CD4-positive, alpha-beta memory T cell (primary cell): ENCODE measurements around the gene CELF5. TPM values are rescaled to one million over a fixed set of nuclear protein-coding genes. Genes with fewer than 3 reads are reported as not detected.

ENCODE experiments used
- CTCF ChIA-PET: fragments of 350-600 bp; sonication (Branson Sonifier 250); formaldehyde crosslinking; loops from one replicate; lab custom pipeline; 2021; ENCODE audit warnings: inconsistent platforms; ENCODE audit not compliant: partially characterized antibody; lab: Charles Lee
- POLR2A ChIA-PET: fragments of 350-600 bp; sonication (Branson Sonifier 250); formaldehyde crosslinking; loops from one replicate; lab custom pipeline; 2021; ENCODE audit not compliant: partially characterized antibody; lab: Charles Lee
- DNase-seq, 5 donors: peaks; one replicate each; pipeline versions ENCODE4 v3.0.0 to v3.0.0-alpha.2; 2020 to 2022; ENCODE audit warnings: mixed read lengths in 1 of 5
- H3K27ac ChIP-seq: one replicate; pipeline ENCODE4 v1.7.0; 2013; ENCODE audit warnings: low read depth, low read length
- H3K27me3 ChIP-seq: 2 replicates; pipeline ENCODE4 v1.7.0; 2013; ENCODE audit warnings: mild to moderate bottlenecking, low read length, moderate library complexity; ENCODE audit not compliant: insufficient read depth
- H3K36me3 ChIP-seq: 2 replicates; pipeline ENCODE4 v1.7.0; 2013; ENCODE audit warnings: mild to moderate bottlenecking, low read length, moderate library complexity; ENCODE audit not compliant: insufficient read depth
- H3K4me1 ChIP-seq: 2 replicates; pipeline ENCODE4 v1.7.0; 2013; ENCODE audit warnings: mild to moderate bottlenecking, low read length, moderate library complexity; ENCODE audit not compliant: insufficient read depth
- H3K4me3 ChIP-seq, 2 donors: one replicate each; pipeline ENCODE4 v1.7.0; 2013; ENCODE audit warnings: low read length in 2 of 2, mild to moderate bottlenecking in 1 of 2
- H3K9me3 ChIP-seq, 2 donors: one replicate each; pipeline ENCODE4 v1.7.0; 2013; ENCODE audit warnings: low read length in 2 of 2, control low read depth in 1 of 2; ENCODE audit not compliant: control insufficient read depth in 1 of 2
- H3K27ac Mint-ChIP-seq, 7 donors: one replicate each; pipeline ENCODE4 v1.8.0; 2020 to 2021; ENCODE audit warnings: mixed read lengths in 7 of 7, mild to moderate bottlenecking in 6 of 7, inconsistent platforms in 3 of 7, moderate library complexity in 3 of 7
- H3K27me3 Mint-ChIP-seq, 2 donors: one replicate each; pipeline ENCODE4 v1.8.0; 2020 to 2021; ENCODE audit warnings: mixed read lengths in 2 of 2
- H3K36me3 Mint-ChIP-seq, 2 donors: one replicate each; pipeline ENCODE4 v1.8.0; 2020 to 2021; ENCODE audit warnings: mixed read lengths in 2 of 2, inconsistent platforms in 1 of 2, mild to moderate bottlenecking in 1 of 2
- H3K4me1 Mint-ChIP-seq, 4 donors: one replicate each; pipeline ENCODE4 v1.8.0; 2020 to 2021; ENCODE audit warnings: mixed read lengths in 4 of 4, mild to moderate bottlenecking in 1 of 4
- H3K4me3 Mint-ChIP-seq, 8 donors: one replicate each; pipeline ENCODE4 v1.8.0; 2020 to 2021; ENCODE audit warnings: mixed read lengths in 8 of 8, mild to moderate bottlenecking in 7 of 8, moderate library complexity in 6 of 8, inconsistent platforms in 3 of 8
- H3K9me3 Mint-ChIP-seq, 8 donors: one replicate each; pipeline ENCODE4 v1.8.0; 2020 to 2021; ENCODE audit warnings: mixed read lengths in 8 of 8, mild to moderate bottlenecking in 5 of 8, inconsistent platforms in 3 of 8, moderate library complexity in 1 of 8
- intact Hi-C: fragments of 100-400 bp; cut with micrococcal nuclease; formaldehyde crosslinking; loops from one replicate; pipeline ENCODE4 v1.15.1; 2023
- polyA plus RNA-seq, 2 donors: library from polyadenylated mRNA; unstranded; fragments of 300-500 nt; fragmentation: Illumina TruSeq; gene quantifications; one replicate each; pipeline ENCODE4 v1.2.3, GENCODE V29; 2021
- total RNA-seq, 2 experiments: library from RNA; stranded (reverse); gene quantifications; one replicate each; pipeline ENCODE4 v1.2.3, GENCODE V29; 2021

CELF5 gene
- total and polyA plus RNA-seq, 4 experiments from 2014 or later = 0.32 to 0.64 (median 0.44) TPM; not detected in 1

GRCh38 chr19:3335431-3336350, 111.2 kb downstream of the CELF5 start:
- peak overlapping the region in 3 of 7 donors; percentile 68 to 86 (median 71) for H3K27ac Mint-ChIP-seq
- H3K36me3 ChIP-seq = no peaks in the 10 kb centered on the region

GRCh38 chr19:3336351-3336679, 111.9 kb downstream of the CELF5 start:
- Histone ChIP-seq H3K27me3 (no peaks in the 10 kb centered on the region), H3K9me3 (no peaks in the 10 kb centered on the region), H3K4me3 (no peak overlapping the region), H3K4me1 (peaks cover 10% of the 10 kb centered on the region), H3K36me3 (no peaks in the 10 kb centered on the region), H3K27ac (no peak overlapping the region)
- CTCF ChIA-PET = interaction anchor here (3.2 kb wide), 1 partner anchor 93 kb away, joined by 21 read pairs; no protein-coding TSS in a partner anchor
- Mint-ChIP-seq H3K9me3 (no peaks in the 10 kb centered on the region), H3K36me3 (no peaks in the 10 kb centered on the region), H3K4me1 (peaks cover 4 to 21% (median 10%) of the 10 kb centered on the region in 4 donors), H3K27me3 (no peaks in the 10 kb centered on the region), H3K4me3 (no peak overlapping the region), H3K27ac (peak overlapping the region in 4 of 7 donors; percentile 42 to 86 (median 70))
- POLR2A ChIA-PET = no interaction called here
- intact Hi-C loops = no loop called here
- no peak for DNase-seq

More at GRCh38 chr19:3335431-3336350, 111.2 kb downstream of the CELF5 start:
- Mint-ChIP-seq H3K4me1 (peaks cover 4 to 21% (median 10%) of the 10 kb centered on the region in 4 donors), H3K36me3 (no peaks in the 10 kb centered on the region), H3K9me3 (no peaks in the 10 kb centered on the region), H3K4me3 (no peak overlapping the region), H3K27me3 (no peaks in the 10 kb centered on the region)
- Histone ChIP-seq H3K27ac (no peak overlapping the region), H3K9me3 (no peaks in the 10 kb centered on the region), H3K4me1 (peaks cover 10% of the 10 kb centered on the region), H3K4me3 (no peak overlapping the region), H3K27me3 (no peaks in the 10 kb centered on the region)
- ChIA-PET POLR2A (no interaction called here), CTCF (interaction anchor here (3.2 kb wide), 1 partner anchor 93 kb away, joined by 21 read pairs; no protein-coding TSS in a partner anchor)
- DNase-seq = no peak
- intact Hi-C loops = no loop called here

GRCh38 chr19:3336680-3337523, 112.4 kb downstream of the CELF5 start:
- intact Hi-C loops = no loop called here
- Mint-ChIP-seq H3K36me3 (no peaks in the 10 kb centered on the region), H3K4me1 (peaks cover 4 to 21% (median 10%) of the 10 kb centered on the region in 4 donors), H3K9me3 (no peaks in the 10 kb centered on the region), H3K27ac (no peak overlapping the region), H3K4me3 (no peak overlapping the region), H3K27me3 (no peaks in the 10 kb centered on the region)
- Histone ChIP-seq H3K9me3 (no peaks in the 10 kb centered on the region), H3K4me1 (peaks cover 10% of the 10 kb centered on the region), H3K4me3 (no peak overlapping the region), H3K27me3 (no peaks in the 10 kb centered on the region), H3K36me3 (no peaks in the 10 kb centered on the region), H3K27ac (no peak overlapping the region)
- CTCF ChIA-PET = interaction anchor here (1.2 to 3.2 kb wide), 4 partner anchors 9 to 103 kb away, joined by 3 to 21 read pairs (median 7); no protein-coding TSS in a partner anchor
- no peak for DNase-seq
- POLR2A ChIA-PET = interaction anchor here (2.0 kb wide), 1 partner anchor 23 kb away, joined by 9 read pairs; no protein-coding TSS in a partner anchor

- CTCF ChIA-PET = interaction anchor here (0.7 to 3.2 kb wide), 7 partner anchors 11 to 134 kb away, joined by 3 to 21 read pairs (median 3); no protein-coding TSS in a partner anchor
- H3K4me3 ChIP-seq = peak overlapping the region; percentile 17 to 50
- POLR2A ChIA-PET = interaction anchor here (0.6 to 2.0 kb wide), 13 partner anchors 9 to 1335 kb away, joined by 3 to 11 read pairs (median 3); no protein-coding TSS in a partner anchor
- intact Hi-C loops = loop anchor here (2.0 kb wide), 1 partner anchor 20 kb away; no protein-coding TSS in a partner anchor
- H3K27ac ChIP-seq = peak overlapping the region; percentile 52
- H3K4me1 ChIP-seq = peaks cover 10% of the 10 kb centered on the region
- Mint-ChIP-seq H3K27me3 (no peaks in the 10 kb centered on the region), H3K27ac (peak overlapping the region; percentile 70 to 88 (median 82)), H3K36me3 (no peaks in the 10 kb centered on the region), H3K4me3 (peak overlapping the region; percentile 55 to 78 (median 62)), H3K9me3 (no peaks in the 10 kb centered on the region), H3K4me1 (peaks cover 4 to 21% (median 10%) of the 10 kb centered on the region in 4 donors)
- no peaks in the 10 kb centered on the region for H3K9me3 ChIP-seq
- H3K36me3 ChIP-seq = no peaks in the 10 kb centered on the region
- H3K27me3 ChIP-seq = no peaks in the 10 kb centered on the region
- peak; percentile 60 to 77 (median 65) for DNase-seq
Observed at GRCh38 chr19:3338541-3339181, 114.2 kb downstream of the CELF5 start.

- Histone ChIP-seq H3K9me3 (no peaks in the 10 kb centered on the region), H3K36me3 (no peaks in the 10 kb centered on the region), H3K4me3 (no peak overlapping the region), H3K4me1 (peaks cover 10% of the 10 kb centered on the region), H3K27ac (no peak overlapping the region), H3K27me3 (no peaks in the 10 kb centered on the region)
- intact Hi-C loops = no loop called here
- Mint-ChIP-seq H3K4me3 (peak overlapping the region in 1 of 8 donors; percentile 15), H3K27ac (peak overlapping the region in 3 of 7 donors; percentile 25 to 70 (median 30)), H3K27me3 (no peaks in the 10 kb centered on the region), H3K36me3 (no peaks in the 10 kb centered on the region), H3K4me1 (peaks cover 5 to 21% (median 10%) of the 10 kb centered on the region in 4 donors), H3K9me3 (no peaks in the 10 kb centered on the region)
- DNase-seq = no peak
- ChIA-PET CTCF (interaction anchor here (1.3 kb wide), 1 partner anchor 89 kb away, joined by 11 read pairs; no protein-coding TSS in a partner anchor), POLR2A (interaction anchor here (0.6 kb wide), 1 partner anchor 1254 kb away, joined by 3 read pairs; no protein-coding TSS in a partner anchor)
Observed at GRCh38 chr19:3340340-3340739, 115.9 kb downstream of the CELF5 start.

- Histone ChIP-seq H3K4me3 (no peak overlapping the region), H3K36me3 (no peaks in the 10 kb centered on the region), H3K4me1 (peaks cover 10% of the 10 kb centered on the region), H3K9me3 (no peaks in the 10 kb centered on the region), H3K27me3 (no peaks in the 10 kb centered on the region), H3K27ac (no peak overlapping the region)
- POLR2A ChIA-PET = interaction anchor here (0.6 kb wide), 1 partner anchor 78 kb away, joined by 3 read pairs; no protein-coding TSS in a partner anchor
- Mint-ChIP-seq H3K4me1 (peaks cover 5 to 17% (median 10%) of the 10 kb centered on the region in 4 donors), H3K27ac (no peak overlapping the region), H3K27me3 (no peaks in the 10 kb centered on the region), H3K9me3 (no peaks in the 10 kb centered on the region), H3K4me3 (peak overlapping the region in 1 of 8 donors; percentile 71), H3K36me3 (no peaks in the 10 kb centered on the region)
- CTCF ChIA-PET = interaction anchor here (1.2 to 2.2 kb wide), 2 partner anchors 87 to 89 kb away, joined by 3 to 12 read pairs; no protein-coding TSS in a partner anchor
- DNase-seq = no peak
- intact Hi-C loops = no loop called here
Observed at GRCh38 chr19:3342246-3342645, 117.8 kb downstream of the CELF5 start.
